H1 (cell line): ENCODE data around the gene ST3GAL3. TPM values are rescaled to one million over a fixed set of nuclear protein-coding genes. Genes with fewer than 3 reads are reported as not detected.

Source experiments
- BACH1 ChIP-seq: IDR thresholded peaks from 2 replicates; pipeline ENCODE4 v1.6.1; 2012; ENCODE audit warnings: low read length, improper control_type of control experiment
- FOSL1 ChIP-seq: IDR thresholded peaks from 2 replicates; pipeline ENCODE4 v1.6.1; 2011; ENCODE audit warnings: mild to moderate bottlenecking, low read depth, low read length, moderate library complexity; ENCODE audit not compliant: insufficient read depth
- GABPA ChIP-seq: IDR thresholded peaks from 2 replicates; pipeline ENCODE4 v1.6.1; 2011; ENCODE audit warnings: mild to moderate bottlenecking, low read length, moderate library complexity, borderline replicate concordance; ENCODE audit not compliant: insufficient read depth
- SIN3A ChIP-seq, 2 experiments: IDR thresholded peaks in 1 of 2; conservative IDR thresholded peaks in 1 of 2; 2 replicates each; pipeline ENCODE4 v1.6.1; 2011 to 2012; ENCODE audit warnings: low read length in 2 of 2, improper control_type of control experiment in 1 of 2, low read depth in 1 of 2, mild to moderate bottlenecking in 1 of 2
- polyA plus RNA-seq, 7 experiments: library from polyadenylated mRNA; depleted of rRNA in 3 of 7; stranded (reverse) in 5 of 7; unstranded in 2 of 7; fragments of >200 nt in 5 of 7; fragments of 200-250 nt in 2 of 7; gene quantifications; 1 replicate in 5 of 7; 2 replicates in 1 of 7; 4 replicates in 1 of 7; pipeline versions ENCODE4 v1.2.1 to v1.2.3, GENCODE V29; 2011 to 2013; ENCODE audit warnings: missing spikeins in 2 of 7, mixed read lengths in 2 of 7
- total RNA-seq: library from RNA; stranded (reverse); fragmentation: NEBNext Ultra II Directional; extraction: Animal tissue kit (Norgen Biotek cat#: 25700); gene quantifications from 2 replicates; pipeline ENCODE4 v1.2.1, GENCODE V29; 2021
- TF ChIP-seq, protein P1 (sequence below): IDR thresholded peaks from 2 replicates; pipeline ENCODE4 v1.6.1; 2011; ENCODE audit warnings: low read length, improper control_type of control experiment

ST3GAL3 gene
- total and polyA plus RNA-seq, 2 of the 8 experiments (the other 6 are each of a cell fraction or from before 2014, with no cell fraction given), result 6.8 to 7.0 TPM

DNA sequence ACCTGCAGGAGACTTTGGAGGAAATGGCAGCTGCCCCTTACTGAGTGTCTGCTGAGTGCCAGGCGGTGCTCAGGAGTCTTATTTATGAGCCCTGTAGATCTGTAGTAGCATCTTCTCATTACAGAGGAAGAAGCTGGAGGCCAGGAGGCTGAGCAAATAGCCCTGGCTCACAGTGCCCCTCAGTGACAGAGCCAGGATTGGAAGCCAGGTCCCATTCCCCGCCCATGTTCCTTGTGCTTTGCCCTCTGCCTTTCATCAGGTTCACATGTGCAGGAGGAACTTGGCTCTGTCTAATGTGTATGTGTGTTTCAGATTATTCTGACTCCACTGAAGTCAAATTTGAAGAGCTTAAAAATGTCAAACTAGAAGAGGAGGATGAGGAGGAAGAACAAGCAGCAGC, 36.1 kb upstream of the ST3GAL3 start (continued):
- TF ChIP-seq SIN3A (conservative IDR thresholded peaks at IDR 0.05 in 1 of 2, IDR thresholded peaks at IDR 0.05 in 1 of 2; ENCODE audit: low read depth in 1 of 2, low read length in 2 of 2), result no peak
- no peak for TF ChIP-seq BACH1
- no peak for TF ChIP-seq GABPA
- TF ChIP-seq FOSL1, result no peak
- TF ChIP-seq, protein P1, sequence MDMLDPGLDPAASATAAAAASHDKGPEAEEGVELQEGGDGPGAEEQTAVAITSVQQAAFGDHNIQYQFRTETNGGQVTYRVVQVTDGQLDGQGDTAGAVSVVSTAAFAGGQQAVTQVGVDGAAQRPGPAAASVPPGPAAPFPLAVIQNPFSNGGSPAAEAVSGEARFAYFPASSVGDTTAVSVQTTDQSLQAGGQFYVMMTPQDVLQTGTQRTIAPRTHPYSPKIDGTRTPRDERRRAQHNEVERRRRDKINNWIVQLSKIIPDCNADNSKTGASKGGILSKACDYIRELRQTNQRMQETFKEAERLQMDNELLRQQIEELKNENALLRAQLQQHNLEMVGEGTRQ, result no peak
